ENCODE results near the gene SIGLEC11. TPM values are rescaled to one million over a fixed set of nuclear protein-coding genes. Genes with fewer than 3 reads are reported as not detected.

SIGLEC11 gene
- polyA plus RNA-seq, 1 experiment = not detected

GRCh38 chr19:50003254-50003788 lies 42.3 kb upstream of the SIGLEC11 start:
- H3K4me3 ChIP-seq (ENCODE audit: low read depth, low read length) = no peak overlapping the region
- TF ChIP-seq CTCF (IDR thresholded peaks at IDR 0.05; ENCODE audit: insufficient read depth, low read depth, low read length) = no peak
- ChIA-PET CTCF (interaction anchor here (0.6 to 1.1 kb wide), 4 partner anchors 10 to 1115 kb away, joined by 3 to 4 read pairs (median 4); no protein-coding TSS in a partner anchor), POLR2A (no interaction called here)
- H3K27me3 ChIP-seq (ENCODE audit: control insufficient read depth, insufficient read depth, low read length) = no peaks in the 10 kb centered on the region
- no peak for DNase-seq (ENCODE audit: low read depth)
- H3K36me3 ChIP-seq (ENCODE audit: control insufficient read depth, insufficient read depth, low read length) = peaks cover 47% of the 10 kb centered on the region

GRCh38 chr19:50002386-50002960 lies 41.5 kb upstream of the SIGLEC11 start:
- DNase-seq (ENCODE audit: low read depth) = no peak
- no peaks in the 10 kb centered on the region for H3K27me3 ChIP-seq (ENCODE audit: control insufficient read depth, insufficient read depth, low read length)
- CTCF ChIA-PET = no interaction called here
- POLR2A ChIA-PET = no interaction called here
- TF ChIP-seq CTCF (IDR thresholded peaks at IDR 0.05; ENCODE audit: insufficient read depth, low read depth, low read length) = no peak
- H3K4me3 ChIP-seq (ENCODE audit: low read depth, low read length) = no peak overlapping the region
- peaks cover 43% of the 10 kb centered on the region for H3K36me3 ChIP-seq (ENCODE audit: control insufficient read depth, insufficient read depth, low read length)

- no peak overlapping the region for H3K4me3 ChIP-seq (ENCODE audit: low read depth, low read length)
- no peak for TF ChIP-seq CTCF (IDR thresholded peaks at IDR 0.05; ENCODE audit: insufficient read depth, low read depth, low read length)
- DNase-seq (ENCODE audit: low read depth) = no peak
- no peaks in the 10 kb centered on the region for H3K27me3 ChIP-seq (ENCODE audit: control insufficient read depth, insufficient read depth, low read length)
- peaks cover 40% of the 10 kb centered on the region for H3K36me3 ChIP-seq (ENCODE audit: control insufficient read depth, insufficient read depth, low read length)
- CTCF ChIA-PET = no interaction called here
- POLR2A ChIA-PET = no interaction called here
Measured at GRCh38 chr19:50001775-50002174, 40.8 kb upstream of the SIGLEC11 start.

- POLR2A ChIA-PET = interaction anchor here (0.5 kb wide), 1 partner anchor 157 kb away, joined by 5 read pairs; no protein-coding TSS in a partner anchor
Measured at GRCh38 chr19:50000841-50001557, 40.0 kb upstream of the SIGLEC11 start.

More at GRCh38 chr19:50000841-50001557, 40.0 kb upstream of the SIGLEC11 start:
- DNase-seq (ENCODE audit: low read depth) = no peak
- peaks cover 40% of the 10 kb centered on the region for H3K36me3 ChIP-seq (ENCODE audit: control insufficient read depth, insufficient read depth, low read length)
- no peaks in the 10 kb centered on the region for H3K27me3 ChIP-seq (ENCODE audit: control insufficient read depth, insufficient read depth, low read length)
- H3K4me3 ChIP-seq (ENCODE audit: low read depth, low read length) = no peak overlapping the region
- no peak for TF ChIP-seq CTCF (IDR thresholded peaks at IDR 0.05; ENCODE audit: insufficient read depth, low read depth, low read length)
- CTCF ChIA-PET = no interaction called here
